ENCODE data around the gene TRPC1.
A peak's percentile ranks its signal among the peaks of the same experiment; 100 is the strongest.

The TRPC1 gene

DNA sequence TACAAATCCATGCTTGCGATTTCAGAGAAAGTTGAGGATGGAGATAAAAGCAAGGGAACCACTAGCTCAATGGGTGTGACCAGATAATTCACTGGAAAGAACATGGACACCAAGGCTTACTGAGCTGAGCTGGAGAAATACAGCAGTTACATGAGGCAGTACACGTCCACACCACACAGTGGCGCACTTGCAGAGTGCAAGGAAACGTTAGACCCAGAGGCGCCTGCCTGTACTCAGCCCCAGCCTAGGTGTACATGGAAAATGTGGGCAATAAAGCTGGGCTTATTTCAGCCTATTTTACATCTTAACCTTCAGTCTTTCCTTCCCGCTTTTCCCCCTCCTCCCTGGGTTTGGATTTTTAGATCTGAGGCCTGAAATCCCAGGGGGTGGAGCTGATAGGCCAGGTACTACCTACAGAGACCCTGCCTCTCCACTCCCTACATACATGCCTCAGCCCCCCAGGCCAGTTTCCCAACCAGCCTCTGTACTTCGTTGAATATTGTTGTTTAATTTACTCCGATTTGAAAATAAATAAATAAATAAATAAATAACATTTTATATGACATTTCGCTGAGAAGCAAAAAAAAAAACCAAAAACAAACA, 105.0 kb downstream of the TRPC1 start (continued):
- TF ChIP-seq, protein P1, sequence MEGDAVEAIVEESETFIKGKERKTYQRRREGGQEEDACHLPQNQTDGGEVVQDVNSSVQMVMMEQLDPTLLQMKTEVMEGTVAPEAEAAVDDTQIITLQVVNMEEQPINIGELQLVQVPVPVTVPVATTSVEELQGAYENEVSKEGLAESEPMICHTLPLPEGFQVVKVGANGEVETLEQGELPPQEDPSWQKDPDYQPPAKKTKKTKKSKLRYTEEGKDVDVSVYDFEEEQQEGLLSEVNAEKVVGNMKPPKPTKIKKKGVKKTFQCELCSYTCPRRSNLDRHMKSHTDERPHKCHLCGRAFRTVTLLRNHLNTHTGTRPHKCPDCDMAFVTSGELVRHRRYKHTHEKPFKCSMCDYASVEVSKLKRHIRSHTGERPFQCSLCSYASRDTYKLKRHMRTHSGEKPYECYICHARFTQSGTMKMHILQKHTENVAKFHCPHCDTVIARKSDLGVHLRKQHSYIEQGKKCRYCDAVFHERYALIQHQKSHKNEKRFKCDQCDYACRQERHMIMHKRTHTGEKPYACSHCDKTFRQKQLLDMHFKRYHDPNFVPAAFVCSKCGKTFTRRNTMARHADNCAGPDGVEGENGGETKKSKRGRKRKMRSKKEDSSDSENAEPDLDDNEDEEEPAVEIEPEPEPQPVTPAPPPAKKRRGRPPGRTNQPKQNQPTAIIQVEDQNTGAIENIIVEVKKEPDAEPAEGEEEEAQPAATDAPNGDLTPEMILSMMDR (tag by site-specific recombination; IDR thresholded peaks at IDR 0.05), result peak; percentile 66
- TF ChIP-seq ZNF223 (tag by site-specific recombination; IDR thresholded peaks at IDR 0.05), result no peak
- TF ChIP-seq ZFP41 (tag by site-specific recombination; IDR thresholded peaks at IDR 0.05; ENCODE audit: borderline replicate concordance), result no peak
- TF ChIP-seq ZNF48 (tag by site-specific recombination; IDR thresholded peaks at IDR 0.05), result no peak
- TF ChIP-seq ZNF19 (tag by site-specific recombination; IDR thresholded peaks at IDR 0.05; ENCODE audit: low read depth), result no peak
- TF ChIP-seq ZNF302 (tag by site-specific recombination; IDR thresholded peaks at IDR 0.05; ENCODE audit: low read depth), result no peak
- no peak for TF ChIP-seq ZNF146 (tag by site-specific recombination; IDR thresholded peaks at IDR 0.05)
- TF ChIP-seq ZNF221 (tag by site-specific recombination; IDR thresholded peaks at IDR 0.05; ENCODE audit: borderline replicate concordance), result no peak
- TF ChIP-seq, protein P2, sequence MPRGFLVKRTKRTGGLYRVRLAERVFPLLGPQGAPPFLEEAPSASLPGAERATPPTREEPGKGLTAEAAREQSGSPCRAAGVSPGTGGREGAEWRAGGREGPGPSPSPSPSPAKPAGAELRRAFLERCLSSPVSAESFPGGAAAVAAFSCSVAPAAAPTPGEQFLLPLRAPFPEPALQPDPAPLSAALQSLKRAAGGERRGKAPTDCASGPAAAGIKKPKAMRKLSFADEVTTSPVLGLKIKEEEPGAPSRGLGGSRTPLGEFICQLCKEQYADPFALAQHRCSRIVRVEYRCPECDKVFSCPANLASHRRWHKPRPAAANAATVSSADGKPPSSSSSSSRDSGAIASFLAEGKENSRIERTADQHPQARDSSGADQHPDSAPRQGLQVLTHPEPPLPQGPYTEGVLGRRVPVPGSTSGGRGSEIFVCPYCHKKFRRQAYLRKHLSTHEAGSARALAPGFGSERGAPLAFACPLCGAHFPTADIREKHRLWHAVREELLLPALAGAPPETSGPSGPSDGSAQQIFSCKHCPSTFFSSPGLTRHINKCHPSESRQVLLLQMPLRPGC (tag by site-specific recombination; IDR thresholded peaks at IDR 0.05), result no peak
- TF ChIP-seq, protein P3, sequence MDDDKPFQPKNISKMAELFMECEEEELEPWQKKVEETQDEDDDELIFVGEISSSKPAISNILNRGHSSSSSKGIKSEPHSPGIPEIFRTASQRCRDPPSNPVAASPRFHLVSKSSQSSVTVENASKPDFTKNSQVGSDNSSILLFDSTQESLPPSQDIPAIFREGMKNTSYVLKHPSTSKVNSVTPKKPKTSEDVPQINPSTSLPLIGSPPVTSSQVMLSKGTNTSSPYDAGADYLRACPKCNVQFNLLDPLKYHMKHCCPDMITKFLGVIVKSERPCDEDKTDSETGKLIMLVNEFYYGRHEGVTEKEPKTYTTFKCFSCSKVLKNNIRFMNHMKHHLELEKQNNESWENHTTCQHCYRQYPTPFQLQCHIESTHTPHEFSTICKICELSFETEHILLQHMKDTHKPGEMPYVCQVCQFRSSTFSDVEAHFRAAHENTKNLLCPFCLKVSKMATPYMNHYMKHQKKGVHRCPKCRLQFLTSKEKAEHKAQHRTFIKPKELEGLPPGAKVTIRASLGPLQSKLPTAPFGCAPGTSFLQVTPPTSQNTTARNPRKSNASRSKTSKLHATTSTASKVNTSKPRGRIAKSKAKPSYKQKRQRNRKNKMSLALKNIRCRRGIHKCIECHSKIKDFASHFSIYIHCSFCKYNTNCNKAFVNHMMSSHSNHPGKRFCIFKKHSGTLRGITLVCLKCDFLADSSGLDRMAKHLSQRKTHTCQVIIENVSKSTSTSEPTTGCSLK (tag by site-specific recombination; IDR thresholded peaks at IDR 0.05), result no peak
- 0 out of 2 replicates have a peak, but pooled peaks have one; percentile 18 for TF ChIP-seq ZNF335 (tag by site-specific recombination; conservative IDR thresholded peaks at IDR 0.05)
- TF ChIP-seq ZIC2 (tag by site-specific recombination; IDR thresholded peaks at IDR 0.05), result no peak
- no peak for TF ChIP-seq GLIS2 (tag by site-specific recombination; IDR thresholded peaks at IDR 0.05)
- no peak for TF ChIP-seq ZNF202 (tag by site-specific recombination; IDR thresholded peaks at IDR 0.05; ENCODE audit: borderline replicate concordance)
- TF ChIP-seq ZSCAN30 (tag by site-specific recombination; IDR thresholded peaks at IDR 0.05), result 0 out of 2 replicates have a peak, but pooled peaks have one; percentile 15
- TF ChIP-seq, protein P4, sequence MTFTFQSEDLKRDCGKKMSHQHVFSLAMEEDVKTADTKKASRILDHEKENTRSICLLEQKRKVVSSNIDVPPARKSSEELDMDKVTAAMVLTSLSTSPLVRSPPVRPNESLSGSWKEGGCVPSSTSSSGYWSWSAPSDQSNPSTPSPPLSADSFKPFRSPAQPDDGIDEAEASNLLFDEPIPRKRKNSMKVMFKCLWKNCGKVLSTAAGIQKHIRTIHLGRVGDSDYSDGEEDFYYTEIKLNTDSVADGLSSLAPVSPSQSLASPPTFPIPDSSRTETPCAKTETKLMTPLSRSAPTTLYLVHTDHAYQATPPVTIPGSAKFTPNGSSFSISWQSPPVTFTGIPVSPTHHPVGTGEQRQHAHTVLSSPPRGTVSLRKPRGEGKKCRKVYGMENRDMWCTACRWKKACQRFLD (tag by site-specific recombination; IDR thresholded peaks at IDR 0.05), result no peak
- TF ChIP-seq HOXA7 (CRISPR knock-in tag; IDR thresholded peaks at IDR 0.05; ENCODE audit: borderline replicate concordance), result no peak

DNA sequence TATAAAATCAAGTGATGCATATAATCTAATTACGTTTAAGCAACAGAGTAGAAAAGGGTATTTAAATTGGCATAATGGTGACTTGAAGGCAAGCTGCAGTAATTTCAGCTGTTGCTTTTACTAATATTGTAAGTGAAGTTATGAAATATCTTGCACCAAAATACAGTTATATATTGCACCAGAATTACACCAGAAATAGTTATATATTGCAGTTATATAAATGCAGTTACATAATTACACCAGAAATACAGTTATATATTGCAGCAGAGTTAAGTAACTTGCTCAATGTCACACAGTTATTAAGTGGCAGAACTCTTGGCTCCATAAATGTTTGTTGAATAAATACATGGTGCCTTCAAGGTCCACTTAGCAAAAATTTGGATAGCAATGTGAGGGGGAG, 113.7 kb downstream of the TRPC1 start:
- Histone ChIP-seq H3K4me1 (ENCODE audit: control insufficient read depth, insufficient read depth, low read length) (no peaks in the 10 kb centered on the region), H3K27ac (ENCODE audit: extremely low read depth, low read depth, low read length) (no peak overlapping the region), H3K9me3 (ENCODE audit: control insufficient read depth, insufficient read depth, low read depth, low read length) (no peaks in the 10 kb centered on the region), H3K4me3 (ENCODE audit: low read depth, low read length) (no peak overlapping the region), H3K36me3 (ENCODE audit: control insufficient read depth in 2 of 2, insufficient read depth in 1 of 2, low read length in 2 of 2) (no peaks in the 10 kb centered on the region)
- CTCF ChIA-PET, result interaction anchor here (0.6 to 2.7 kb wide), 2 partner anchors 8 to 156 kb away, joined by 3 to 12 read pairs; no protein-coding TSS in a partner anchor
- POLR2A ChIA-PET, result no interaction called here
- no peak for TF ChIP-seq SP3 (tag by site-specific recombination; IDR thresholded peaks at IDR 0.05)
- TF ChIP-seq, protein P1 (tag by site-specific recombination; IDR thresholded peaks at IDR 0.05), result no peak
- no peak for TF ChIP-seq ZNF335 (tag by site-specific recombination; conservative IDR thresholded peaks at IDR 0.05)
- TF ChIP-seq, protein P4 (tag by site-specific recombination; IDR thresholded peaks at IDR 0.05), result no peak
- TF ChIP-seq ZNF501 (tag by site-specific recombination; IDR thresholded peaks at IDR 0.05), result no peak
- TF ChIP-seq KLF9 (tag by site-specific recombination; IDR thresholded peaks at IDR 0.05; ENCODE audit: low read depth), result no peak
- TF ChIP-seq ZNF664 (tag by site-specific recombination; IDR thresholded peaks at IDR 0.05), result no peak
- TF ChIP-seq ZNF202 (tag by site-specific recombination; IDR thresholded peaks at IDR 0.05; ENCODE audit: borderline replicate concordance), result no peak
- TF ChIP-seq EGR2 (tag by site-specific recombination; IDR thresholded peaks at IDR 0.05; ENCODE audit: low read depth), result no peak
- no peak for TF ChIP-seq ZNF514 (tag by site-specific recombination; IDR thresholded peaks at IDR 0.05)
- TF ChIP-seq GLI2 (tag by site-specific recombination; IDR thresholded peaks at IDR 0.05; ENCODE audit: borderline replicate concordance, low read depth), result no peak
